OCI-M1 (cell line): ENCODE measurements around the gene PPP2R5D.
"Not testable (repeated sequence)": the region's sequence is repeated elsewhere in the genome, so short reads cannot be mapped to it uniquely, and the experiment has no call there.

Source experiments
- DNase-seq: peaks from one replicate; lab custom pipeline; 2025; lab: John Stamatoyannopoulos, UW

The PPP2R5D gene

GRCh38 chr6:43029120-43029519, 44.8 kb downstream of the PPP2R5D start:
- no peak for DNase-seq

- DNase-seq: no peak
These were observed 48.0 kb downstream of the PPP2R5D start for GRCh38 chr6:43032326-43032725.

DNA sequence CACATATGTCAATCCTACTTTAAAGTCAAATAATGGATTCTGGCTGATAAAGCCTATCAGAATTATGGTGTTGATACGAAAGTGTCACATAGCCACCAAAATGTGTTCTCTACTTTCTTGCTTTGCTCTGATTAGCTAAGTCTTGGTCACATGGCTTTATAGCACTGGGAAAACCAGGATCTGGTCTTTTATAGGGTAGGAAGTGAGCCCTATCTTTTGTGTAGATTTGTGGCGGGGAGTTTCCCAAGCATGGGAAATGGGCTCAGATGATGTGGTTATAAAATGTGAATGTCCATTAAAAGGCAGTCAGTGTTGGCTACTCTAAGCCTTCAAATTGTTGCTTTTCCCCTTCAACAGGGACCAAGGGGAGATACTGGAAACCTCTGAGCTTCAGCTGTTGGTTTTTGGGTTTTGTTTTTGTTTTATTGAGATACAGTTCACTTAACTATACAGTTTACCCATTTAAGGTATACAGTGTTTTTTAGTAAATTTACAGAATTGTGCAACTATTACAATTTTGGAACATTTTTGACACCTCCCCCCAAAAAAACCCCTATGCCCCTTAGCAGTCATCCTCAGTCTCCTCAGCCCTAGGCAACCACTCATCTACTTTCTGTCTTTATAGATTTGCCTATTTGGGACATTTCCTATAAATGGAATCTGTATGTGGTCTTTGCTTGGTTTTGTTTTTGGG, 49.3 kb downstream of the PPP2R5D start:
- no peak for DNase-seq

DNA sequence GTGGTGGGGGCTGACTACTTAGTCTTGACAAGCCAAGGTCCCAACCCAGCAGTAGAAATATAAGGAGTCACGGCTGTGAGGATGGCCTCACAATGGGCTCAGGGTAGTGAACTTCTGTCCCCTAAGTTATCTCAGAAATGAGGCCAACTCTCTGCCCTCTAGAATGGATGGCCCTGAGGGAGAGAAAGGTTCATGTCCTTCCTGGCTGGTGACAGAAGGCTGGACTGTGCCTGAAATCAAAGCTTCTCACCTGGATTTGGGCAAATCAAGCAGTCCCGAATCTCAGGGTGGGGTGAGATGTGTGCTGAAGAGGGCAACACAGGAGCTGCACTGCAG, 49.8 kb downstream of the PPP2R5D start:
- DNase-seq: no peak

DNA sequence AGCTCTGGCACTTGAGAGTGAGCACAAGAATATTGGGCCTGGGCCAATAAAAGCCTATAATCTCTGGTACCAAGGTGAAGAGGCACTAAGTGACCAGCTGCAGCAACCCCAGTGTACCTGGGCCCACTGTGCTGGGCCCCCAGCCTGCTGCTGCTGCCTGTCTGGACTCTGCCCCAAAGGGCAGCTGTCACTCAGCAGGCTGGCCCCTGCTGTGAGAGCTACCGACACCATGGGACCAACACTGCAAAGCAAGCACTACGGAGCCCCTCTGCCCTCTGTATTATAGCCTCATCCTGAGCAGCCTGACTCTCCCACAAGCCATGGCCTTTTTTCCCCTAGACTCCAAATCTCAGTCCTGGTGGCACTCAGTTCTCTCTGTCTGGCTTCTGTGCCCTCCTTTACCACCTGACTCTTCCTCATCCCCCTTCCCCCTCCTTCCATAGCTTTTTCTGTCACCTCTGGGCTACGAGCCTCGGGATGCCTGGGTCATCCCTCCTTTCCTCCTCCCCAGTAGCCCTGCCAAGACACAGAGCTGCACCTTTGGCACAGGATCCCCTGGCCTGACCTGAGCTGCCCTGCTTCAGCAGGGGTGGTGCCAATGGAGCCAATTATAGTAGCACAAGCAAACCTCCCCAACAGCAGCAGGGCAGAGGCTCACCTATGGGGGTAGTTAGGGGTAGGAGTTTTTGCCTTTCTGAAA, 51.3 kb downstream of the PPP2R5D start:
- DNase-seq: no peak

DNA sequence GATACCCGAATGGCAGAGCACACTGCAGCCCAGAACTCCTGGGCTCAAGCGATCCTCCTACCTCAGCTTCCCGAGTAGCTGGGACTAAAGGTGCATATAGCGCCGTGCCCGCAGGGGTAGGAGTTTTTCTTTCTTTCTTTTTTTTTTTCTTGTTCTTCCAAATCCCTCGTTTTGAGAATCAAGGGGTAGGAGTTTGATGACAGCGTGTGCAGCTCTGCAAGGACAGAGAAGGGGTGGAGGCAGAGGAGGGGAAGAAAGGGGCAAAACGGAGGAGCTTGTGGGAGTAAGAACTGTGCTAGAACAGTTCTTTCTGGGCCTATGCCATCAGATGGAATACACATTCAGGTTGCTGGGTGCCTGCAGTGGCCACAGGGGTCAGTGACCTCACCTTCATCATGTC, 52.3 kb downstream of the PPP2R5D start:
- DNase-seq: no peak

DNA sequence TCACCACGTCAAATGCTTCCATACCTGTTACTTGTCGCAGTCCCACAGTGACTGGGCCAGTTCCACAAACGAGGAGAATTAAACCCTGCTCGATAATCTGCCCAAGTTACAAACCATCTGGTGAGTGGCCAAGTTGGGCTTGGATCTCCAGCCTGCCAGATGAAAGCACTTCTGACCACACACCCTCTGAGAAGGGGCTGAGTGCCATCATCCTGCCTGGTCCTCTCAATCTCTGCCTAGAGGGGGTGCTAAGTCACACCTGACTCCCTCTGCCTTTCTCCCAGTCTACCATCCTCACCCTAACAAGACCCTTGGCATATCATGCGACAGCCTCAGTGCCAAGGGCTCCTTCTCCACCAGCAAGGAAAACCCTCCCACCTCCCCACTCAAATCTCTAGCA, 52.8 kb downstream of the PPP2R5D start:
- no peak for DNase-seq

DNA sequence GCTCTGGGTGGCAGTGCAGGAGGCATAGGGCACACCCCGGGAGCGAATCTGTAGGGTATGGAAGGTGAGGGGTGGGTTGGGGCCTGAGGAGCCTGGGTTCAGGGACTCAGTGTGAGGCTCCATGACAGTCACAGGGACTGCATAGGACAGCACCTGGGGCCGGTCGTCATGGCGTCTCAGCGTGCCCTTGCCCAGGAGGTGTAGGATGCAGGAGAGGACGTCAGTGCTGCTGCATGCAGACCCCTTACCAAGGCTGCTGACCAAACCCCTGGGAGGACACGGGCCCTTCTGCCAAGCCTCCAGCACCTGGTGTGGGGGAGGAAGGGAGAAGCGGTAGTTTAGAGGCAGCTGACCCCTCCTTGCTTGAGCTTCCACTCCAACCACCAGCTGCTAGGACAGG, 53.3 kb downstream of the PPP2R5D start:
- no peak for DNase-seq

DNA sequence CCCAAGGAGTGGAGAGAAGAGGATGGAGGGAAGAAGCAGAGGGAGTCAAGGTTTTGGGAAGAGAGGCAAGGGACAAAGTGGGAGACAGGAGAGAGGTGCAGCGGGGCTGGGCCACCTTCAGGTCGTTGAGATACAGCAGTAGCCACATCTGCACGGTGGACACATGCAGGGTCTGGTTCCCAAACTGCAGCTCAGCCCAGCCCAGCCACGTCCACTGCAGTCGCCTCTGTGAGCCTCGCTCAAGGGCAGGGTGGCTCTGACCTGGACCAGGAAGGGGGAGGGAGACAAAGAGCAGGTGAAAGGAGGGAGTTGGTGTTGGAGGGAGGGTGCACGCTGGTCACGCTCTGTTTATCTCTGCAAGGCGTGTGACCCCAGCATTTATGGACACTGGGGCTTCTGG, 54.4 kb downstream of the PPP2R5D start:
- DNase-seq: no peak

GRCh38 chr6:43040542-43041257, 56.3 kb downstream of the PPP2R5D start:
- no peak for DNase-seq

DNA sequence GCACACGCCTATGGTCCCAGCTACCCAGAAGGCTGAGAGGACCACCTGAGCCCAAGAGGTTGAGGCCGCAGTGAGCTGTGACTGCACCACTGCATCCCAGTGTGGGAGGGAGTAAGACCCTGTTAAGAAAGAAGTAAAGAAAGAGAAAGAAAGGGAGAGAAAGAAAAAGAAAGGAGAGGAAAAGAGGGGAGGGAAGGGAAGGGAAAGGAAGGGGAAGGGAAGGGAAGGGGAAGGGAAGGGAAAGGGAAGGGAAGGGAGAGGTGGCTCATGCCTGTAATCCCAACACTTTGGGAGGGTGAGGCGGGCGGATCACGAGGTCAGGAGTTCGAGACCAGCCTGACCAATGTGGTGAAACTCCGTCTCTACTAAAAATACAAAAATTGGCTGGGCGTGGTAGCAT, 57.1 kb downstream of the PPP2R5D start:
- not testable (repeated sequence) for DNase-seq

DNA sequence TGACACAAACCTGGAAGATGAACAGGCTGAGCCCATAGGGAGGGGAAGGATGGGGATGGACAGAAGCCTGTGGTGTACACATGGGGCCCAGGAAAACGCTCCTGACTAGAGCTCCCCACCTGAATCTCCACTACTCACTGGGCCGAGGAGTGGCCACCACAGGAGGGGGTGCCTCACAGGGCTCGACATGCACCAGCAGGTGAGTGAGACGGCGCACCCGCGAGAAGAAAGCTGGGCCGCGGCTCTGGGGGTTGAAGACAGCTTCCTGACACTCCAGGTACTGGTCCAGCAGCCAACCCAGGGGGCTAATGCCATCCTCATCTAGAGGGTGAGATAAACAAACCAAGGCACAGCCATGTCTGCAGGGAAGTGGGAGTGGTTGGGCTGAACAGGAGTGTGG, 58.9 kb downstream of the PPP2R5D start:
- DNase-seq: no peak

DNA sequence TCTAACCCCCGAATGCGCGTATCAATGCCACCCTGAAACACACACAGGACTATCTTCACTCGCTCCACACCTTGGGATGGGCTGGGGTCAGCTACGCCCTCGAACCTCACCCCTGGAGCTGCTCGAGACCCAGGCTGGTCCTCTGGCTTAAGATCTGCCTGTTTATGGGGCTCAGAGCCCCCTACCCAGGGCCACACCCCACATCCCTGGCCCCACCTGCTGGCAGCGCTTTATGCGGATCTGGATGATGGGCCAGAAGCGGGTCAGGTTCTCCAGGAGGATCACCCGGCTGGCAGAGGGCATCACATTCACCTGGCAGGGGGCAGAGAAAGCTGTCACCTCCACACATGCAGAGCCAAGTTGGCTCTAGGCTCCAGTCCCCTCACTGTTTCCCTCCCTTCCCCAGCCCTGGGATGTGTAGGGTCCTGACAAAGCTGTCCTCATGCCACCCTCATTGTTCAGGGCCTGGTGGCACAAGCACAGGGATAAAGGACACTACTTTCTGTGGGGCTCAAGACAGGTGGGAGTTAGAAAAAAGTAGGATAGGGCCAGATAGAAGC, 61.1 kb downstream of the PPP2R5D start:
- no peak for DNase-seq

DNA sequence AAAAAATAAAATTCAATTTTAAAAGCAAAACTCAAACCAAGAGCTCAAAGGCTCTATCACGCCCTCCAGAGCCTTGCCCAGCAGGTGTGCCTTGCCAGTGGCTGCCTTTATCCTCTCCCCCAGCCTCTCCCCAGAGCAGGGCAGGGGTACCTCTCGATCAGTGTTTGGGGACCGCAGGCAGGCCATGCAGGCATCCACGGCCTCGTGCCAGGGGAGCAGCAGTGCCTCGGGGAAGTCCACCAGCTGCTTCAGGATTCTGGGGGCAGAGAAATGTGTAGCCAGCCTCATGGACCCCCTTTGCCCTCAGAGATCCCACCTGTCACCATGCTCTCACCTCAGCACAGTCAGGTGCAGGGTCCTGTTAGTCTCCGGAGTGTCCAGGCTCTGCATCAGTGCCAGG, 63.6 kb downstream of the PPP2R5D start:
- DNase-seq: no peak

- DNase-seq: no peak
These were observed 66.6 kb downstream of the PPP2R5D start for GRCh38 chr6:43050981-43051380.

- DNase-seq: no peak
These were observed 68.0 kb downstream of the PPP2R5D start for GRCh38 chr6:43052225-43052841.

DNA sequence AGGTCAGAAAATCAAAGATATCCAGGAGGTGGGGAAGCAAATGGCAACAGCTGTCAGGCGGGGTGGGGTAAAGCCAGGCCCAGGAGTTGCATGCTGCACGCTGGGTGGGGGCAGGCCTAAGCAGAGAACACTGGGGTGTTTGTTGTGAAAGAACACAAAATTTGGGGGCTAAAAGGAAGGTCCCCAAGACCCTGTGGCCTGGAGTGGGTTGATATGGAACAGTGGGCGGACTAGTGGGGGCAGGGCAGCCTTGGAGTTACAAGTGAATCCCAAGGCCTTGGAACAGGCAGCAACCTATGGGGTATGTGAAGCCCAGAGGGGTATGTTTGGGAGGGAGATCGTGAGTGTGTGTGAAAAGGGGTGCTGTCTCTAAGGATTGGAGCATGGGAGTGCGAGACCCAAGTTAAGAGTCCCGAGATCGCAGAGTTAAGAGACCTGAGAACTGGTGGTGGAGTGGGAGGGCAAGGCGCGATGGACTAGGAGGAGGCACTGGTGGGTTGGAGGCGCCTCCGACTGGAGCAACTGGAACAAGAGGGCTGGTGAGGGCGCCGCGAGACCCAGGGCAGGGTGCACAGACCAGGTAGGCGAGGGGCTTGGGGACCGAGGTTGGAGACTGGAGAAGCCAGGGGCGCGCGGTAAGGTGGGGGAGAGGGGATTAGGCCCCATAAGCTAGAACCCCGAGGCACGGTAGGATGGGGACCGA, 68.6 kb downstream of the PPP2R5D start:
- peak; percentile 68 for DNase-seq

GRCh38 chr6:43053545-43054205, 69.3 kb downstream of the PPP2R5D start, which contains the start of gene CUL7:
CUL7 (minus strand) TSS chr6:43053851; CDS start chr6:43052788, 1,063 bp downstream.
- DNase-seq: peak; percentile 98

- no peak for DNase-seq
These were observed 70.0 kb downstream of the PPP2R5D start for GRCh38 chr6:43054206-43054943.

DNA sequence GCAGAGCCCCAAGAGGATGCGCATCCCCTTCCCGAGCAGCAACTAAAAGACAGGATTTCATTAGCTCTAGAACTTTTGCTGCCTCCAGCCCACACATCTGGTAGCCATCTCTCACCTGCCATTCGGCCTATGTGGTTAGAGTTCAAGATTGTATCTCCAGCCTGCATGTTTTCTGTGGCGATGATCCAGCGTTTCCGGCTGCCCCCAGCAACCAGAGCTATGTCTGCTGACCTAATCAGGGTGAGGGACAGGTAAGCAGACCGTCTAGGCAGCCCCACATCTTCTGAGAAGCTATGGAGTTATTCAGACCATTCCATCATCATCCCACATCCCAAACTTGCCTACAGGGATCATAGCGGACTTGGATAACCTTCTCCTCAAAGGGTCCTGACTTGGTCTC, 71.6 kb downstream of the PPP2R5D start:
- DNase-seq: no peak

DNA sequence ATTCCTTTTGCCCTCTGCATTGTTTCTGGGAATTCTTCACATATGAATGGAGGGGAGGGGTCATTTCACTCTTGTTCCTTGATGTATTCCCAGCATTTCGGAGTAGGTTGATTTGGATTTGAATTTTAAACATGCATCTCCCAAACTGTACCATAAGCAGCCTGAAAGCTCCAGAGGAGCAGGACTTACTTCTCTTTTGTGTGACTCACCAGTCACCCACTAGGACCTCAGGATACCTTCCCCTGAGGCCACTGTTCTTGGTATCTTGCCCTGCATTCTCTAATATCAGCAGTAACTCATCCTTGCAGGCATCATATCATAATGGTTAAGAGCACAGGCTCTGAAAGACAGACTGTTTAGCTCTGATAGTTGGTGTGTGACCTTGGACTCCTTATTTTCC, 74.2 kb downstream of the PPP2R5D start:
- peak; percentile 35 for DNase-seq
